GM18909 (cell line): ENCODE measurements around the gene GAS2L2.
"Not testable (repeated sequence)": the region's sequence is repeated elsewhere in the genome, so short reads cannot be mapped to it uniquely, and the experiment has no call there.

ENCODE experiments used
- ATAC-seq: cut with Tn5 transposase; IDR thresholded peaks from one replicate; pipeline ENCODE4 v1.9.1; 2021; ENCODE audit warnings: mild to moderate bottlenecking; ENCODE audit not compliant: unreplicated experiment, poor library complexity

GAS2L2 gene

DNA sequence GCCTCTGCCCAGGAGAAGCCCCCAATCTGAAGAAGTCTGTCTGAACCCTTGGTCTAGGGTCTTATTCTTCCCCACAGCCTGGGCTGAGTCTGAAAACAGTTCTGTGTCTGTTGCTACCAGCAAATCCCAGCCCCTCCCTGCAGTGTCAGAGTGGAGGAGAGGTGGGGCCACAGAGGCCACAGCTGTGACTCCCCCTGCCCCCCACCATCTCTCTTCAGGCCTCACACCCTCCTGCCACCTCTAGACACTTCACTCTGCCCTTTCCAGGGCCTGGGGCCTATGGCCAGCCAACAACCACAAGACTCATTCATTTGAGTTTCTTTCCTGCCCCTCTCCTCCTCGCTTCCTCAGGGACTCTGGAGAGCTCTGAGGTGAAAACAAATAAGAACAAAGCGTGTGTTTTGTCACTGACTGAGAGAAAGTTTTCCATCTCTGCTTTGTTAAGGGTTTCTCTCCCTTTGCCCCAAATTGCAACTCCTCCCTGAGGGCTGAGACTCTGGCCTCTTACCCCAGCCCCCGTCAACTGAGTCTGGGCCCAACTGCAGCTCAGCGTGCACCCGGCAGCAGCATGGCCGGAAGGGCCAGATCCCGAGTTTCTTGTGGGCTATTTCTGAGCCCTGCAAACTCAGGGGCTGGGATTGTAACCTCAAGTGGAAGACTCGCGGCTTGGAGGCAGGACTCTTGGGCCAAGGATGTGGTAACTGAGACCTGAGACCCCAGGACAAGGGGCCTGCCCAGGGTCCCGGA is 20.8 kb upstream of the GAS2L2 start:
- no peak for ATAC-seq

DNA sequence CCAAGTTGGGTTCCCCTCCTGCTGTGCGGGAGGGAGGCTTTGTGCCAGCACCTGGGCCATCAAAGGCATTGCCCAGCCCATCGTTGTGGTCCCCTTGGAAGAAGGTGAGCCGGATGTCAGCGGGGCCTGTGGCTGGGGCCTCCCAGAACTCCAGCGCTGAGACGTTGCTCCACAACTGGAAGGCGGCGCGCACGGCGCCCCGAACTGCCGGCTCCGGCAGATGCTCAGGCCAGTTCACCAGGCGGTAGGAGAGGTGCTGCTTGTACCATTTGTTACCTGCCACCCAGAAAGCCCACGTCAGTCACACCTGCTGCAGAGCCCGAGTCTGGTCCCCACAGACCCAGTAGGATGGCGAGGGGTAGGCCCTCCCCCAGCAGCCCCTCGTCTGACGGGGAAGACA is 20.1 kb upstream of the GAS2L2 start:
- no peak for ATAC-seq

DNA sequence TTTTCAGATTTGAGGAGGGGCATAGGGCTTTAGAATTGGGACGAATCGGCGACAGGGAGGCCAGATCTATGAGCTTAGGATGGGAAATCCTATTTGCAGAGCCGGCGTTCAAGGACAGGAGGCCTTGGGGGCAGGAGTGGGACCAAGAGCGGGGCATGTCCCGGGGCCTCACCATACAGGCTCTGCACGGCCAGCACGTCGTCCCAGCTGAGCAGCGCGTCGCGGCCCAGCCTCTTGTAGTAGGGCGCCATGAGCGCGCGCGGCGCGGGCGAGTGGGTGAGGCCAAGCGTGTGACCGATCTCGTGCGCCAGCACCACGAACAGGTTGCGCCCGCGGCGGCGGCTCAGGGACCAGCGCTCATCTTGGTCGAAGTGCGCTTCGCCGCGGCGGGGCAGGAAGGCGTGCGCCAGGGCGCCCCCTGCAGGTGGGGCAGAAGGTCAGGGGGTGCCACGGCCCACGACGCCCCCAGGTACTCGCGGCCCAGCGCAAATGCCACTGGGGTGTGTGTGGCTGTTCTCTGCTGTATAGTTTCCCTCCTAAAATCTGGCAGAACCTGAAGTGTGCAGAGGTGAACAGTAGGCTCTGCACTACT is 17.0 kb upstream of the GAS2L2 start:
- no peak for ATAC-seq

DNA sequence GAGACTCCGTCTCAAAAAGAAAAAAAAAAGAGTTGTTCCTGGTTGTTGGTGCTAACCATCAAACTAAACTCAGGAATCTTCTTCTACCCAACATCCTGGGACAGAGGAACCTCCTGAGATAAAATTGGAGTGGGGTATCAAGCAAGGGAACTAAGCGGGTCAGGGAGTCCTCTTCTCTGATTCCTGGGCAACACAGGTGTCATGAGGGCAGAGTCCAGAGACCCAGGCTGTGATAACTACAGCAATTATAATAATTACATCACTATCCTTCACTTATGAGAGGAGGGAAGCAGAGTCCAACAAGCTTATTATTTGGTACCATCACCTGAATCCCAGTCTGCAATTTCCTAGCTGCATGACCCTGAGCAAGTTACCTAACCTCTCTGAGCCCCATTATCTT is 15.8 kb upstream of the GAS2L2 start:
- no peak for ATAC-seq

DNA sequence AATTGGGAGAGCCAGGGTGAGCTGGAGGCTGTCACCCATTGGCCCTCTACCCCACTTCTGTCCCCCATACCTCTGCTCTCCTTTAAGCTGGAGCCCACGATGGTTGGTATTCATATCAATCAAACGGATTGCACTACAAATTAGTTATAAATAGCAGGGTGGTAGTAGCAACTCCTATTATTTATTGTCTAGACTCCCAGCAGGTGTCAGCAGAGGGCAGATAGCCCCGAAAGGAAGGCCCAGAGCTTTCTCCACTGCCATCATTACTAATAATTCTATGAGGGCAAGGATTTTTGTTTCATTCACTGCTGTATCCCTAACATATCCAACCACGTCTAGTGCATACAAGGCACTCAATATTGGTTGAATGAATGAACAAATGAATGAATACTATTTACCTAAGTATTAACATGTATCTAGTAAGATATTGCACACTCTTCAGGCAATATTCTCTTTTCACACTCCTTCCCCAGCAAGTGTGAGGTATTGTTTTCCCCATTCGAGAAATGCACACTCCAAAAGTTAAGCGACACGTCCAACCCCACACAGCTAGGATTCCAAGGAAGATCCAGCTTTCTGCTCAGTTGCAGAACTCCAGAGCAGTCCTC is 14.0 kb upstream of the GAS2L2 start:
- ATAC-seq, result no peak

DNA sequence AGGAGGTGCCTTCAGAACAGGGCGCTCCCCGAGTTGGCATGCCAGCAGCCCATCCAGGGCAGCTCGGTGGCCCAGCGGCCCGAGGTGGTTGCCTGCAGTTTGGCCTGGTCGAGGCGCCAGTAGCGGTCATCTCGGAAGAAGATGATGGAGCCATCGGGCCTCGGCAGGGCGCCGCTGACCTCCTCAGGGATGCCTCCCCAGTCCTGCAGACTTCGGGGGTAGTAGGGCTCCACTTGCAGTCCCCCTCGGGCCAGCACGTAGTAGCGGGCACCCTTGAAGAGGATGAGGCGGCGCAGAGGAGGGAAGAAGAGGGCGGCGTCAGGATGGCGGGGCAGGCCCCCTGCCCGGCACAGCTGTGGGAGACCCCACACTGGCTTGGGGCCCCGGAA is 13.4 kb upstream of the GAS2L2 start:
- ATAC-seq, result no peak

DNA sequence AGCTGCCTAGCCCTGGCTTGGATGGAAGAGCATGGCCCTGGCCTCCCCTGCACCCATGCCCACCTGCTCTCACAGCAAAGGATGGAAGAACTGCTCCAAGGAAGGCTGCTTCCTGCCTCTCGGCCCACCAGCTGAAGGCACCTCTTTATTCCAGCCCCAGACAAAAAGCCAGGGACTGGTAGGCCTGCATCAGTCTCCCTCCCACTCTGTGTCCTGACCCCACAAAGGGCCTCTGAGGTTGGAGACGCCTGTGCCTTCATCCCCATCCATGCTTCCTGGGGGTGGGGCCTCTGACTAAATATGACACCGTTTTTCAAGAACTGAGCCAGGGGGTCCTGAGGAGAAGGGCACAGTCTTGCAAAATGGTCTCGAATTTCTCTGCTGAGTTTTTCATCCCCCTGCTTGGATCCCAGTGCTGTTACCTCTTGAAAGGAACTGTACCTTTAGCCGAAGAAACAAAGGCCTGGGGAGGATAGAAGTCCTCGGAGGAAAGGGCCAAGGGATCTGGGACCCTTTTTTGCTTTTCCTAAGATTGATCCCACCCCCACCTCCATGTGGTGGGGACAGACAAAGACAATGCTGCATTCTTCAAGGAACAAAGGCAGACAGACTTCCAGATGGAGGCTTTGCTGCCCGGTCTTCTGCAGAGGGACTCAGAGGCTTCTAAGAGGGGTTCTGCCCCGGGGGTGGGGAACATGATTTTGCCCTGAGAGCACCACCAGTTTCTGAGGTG is 12.9 kb upstream of the GAS2L2 start:
- ATAC-seq, result no peak

DNA sequence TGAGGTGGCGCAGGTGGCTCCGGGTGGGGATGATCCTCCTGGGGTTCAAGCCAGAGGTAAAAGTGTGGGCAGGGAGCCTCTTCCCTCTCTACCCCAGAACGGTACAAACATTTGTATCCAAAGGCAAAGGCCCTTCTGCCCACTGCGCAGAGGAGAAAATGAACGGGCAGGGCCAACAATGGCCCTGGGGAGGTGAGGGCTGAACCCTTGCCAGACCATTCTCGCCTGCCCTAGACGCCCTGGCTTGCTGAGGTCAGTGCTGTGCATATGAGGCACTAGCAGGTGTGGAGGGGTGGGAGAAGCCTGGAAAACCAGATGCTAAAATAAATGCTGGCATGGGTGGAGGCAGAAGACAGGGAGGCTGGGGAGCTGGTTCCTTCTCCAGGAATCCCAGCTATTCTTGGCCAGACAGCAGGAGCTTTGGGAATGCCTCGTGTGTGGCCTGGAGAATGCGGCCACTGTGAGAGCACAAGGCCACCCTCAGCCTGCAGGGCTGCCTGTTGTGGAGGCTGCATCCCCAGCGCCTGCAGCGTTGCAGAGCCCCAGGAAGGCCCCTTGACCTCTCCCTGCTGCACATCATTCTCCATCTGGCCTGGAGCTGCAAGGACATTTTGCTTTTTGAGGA is 12.2 kb upstream of the GAS2L2 start:
- no peak for ATAC-seq

DNA sequence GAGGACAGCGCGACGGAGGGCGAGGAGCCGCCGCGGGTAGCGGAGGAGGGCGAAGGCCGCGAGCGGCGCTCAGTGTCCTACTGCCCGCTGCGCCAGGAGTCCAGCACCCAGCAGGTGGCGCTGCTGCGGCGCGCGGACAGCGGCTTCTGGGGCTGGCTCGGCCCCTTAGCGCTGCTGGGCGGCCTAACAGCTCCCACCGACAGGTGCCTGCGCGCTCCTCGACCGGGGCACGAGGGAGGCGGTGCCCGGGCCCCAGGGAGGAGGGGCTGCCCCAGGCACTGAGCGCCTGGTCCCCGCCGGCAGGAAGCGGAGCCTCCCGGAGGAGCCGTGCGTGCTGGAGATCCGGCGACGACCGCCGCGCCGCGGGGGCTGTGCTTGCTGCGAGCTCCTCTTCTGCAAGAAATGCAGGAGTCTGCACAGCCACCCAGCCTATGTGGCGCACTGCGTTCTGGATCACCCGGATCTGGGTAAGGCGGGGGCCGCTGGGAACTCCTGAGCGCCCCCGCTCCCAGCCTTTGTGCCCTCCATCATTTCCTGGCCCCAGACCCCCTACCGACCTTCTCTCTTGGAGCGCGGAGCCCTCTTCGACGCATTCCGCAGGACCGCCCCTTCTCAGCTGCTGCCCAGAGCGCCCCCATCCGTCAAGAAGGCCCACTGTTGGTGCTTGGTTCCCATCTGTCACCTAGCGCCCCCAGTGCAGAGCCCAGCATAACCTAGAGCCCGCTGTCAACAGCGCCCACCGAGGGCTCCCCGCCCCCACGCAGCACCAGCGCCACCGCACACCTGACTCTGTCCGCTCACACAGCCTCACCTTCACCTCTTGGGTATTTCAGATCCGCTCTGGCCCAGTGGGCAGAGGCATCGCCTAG is 11.3 kb upstream of the GAS2L2 start:
- ATAC-seq, result peak; percentile 88

DNA sequence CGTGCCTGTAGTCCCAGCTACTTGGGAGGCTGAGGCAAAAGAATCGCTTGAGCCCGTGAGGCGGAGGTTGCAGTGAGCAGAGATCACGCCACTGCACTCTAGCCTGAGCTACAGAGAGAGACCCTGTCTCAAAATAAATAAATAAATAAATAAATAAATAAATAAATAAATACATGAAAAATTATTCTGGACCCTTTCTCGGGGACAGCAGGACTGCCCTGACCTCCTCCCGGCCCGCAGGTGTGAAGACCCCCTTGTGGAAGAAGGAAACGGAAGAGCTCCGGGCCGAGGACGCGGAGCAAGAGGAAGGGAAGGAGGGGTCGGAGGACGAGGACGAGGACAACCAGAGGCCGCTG is 10.7 kb upstream of the GAS2L2 start:
- ATAC-seq, result no peak

DNA sequence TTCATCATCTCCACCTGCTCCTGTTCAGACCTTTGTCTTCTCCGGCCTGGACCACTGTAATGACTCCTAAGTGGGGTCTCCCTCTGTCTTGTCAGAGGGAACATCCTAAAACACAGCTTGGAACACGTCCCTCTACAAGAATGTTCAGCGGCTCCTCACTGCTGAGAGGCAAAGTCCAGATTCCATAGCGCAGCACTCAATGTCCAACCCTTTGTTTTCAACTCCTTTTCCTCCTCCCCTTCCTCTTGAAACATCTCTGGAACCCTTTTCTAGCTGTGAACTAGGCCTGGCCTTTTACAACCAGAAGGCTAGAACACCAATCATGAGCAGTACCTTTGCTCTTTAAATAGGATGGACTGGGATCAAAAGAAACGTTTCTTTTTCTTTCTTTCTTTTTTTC is 8.6 kb upstream of the GAS2L2 start:
- no peak for ATAC-seq

DNA sequence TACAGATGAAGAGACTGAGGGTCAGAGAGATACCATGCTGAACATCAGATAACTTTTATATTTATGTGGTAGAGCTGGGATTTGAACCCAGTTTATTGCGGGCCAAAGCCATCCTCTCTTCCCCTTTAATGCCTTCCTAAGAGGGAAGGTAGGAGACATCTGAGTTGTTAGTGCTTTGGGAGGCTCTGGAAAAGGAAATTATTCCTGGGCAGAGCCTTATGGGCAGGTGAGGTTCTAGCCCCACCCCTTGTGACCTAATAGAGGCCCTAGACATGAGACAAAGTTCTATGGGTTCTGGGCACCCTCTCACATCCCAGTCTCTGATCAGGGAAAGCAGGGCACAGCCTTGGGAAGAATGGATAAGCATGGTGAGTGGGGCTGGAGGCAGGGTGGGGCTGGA is 7.5 kb upstream of the GAS2L2 start, which contains the start of gene C17orf50:
TSS of gene C17orf50 (plus strand) at position 301 of the 400 bp plus-strand sequence. CDS start at position 356, 55 bp downstream.
- ATAC-seq, result no peak

DNA sequence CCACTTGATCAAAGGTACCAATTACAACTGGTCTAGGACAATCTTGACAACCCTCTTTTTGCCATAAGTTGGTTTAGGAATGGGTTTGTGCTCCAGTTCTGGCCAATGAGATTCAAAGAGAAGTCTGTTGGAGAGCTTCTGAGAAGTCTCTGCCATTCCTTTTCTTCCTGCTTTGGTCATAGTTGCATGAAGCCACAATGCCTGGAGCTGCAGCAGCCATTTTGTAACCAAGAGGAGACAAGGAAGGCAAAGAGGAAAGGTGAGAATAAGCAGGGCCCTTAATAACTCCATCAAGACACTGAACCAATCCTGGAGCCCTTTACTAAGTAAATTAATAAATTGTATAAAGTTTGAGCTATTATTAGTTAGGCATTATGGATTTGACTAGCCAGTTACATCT is 4.2 kb upstream of the GAS2L2 start:
- ATAC-seq, result no peak

DNA sequence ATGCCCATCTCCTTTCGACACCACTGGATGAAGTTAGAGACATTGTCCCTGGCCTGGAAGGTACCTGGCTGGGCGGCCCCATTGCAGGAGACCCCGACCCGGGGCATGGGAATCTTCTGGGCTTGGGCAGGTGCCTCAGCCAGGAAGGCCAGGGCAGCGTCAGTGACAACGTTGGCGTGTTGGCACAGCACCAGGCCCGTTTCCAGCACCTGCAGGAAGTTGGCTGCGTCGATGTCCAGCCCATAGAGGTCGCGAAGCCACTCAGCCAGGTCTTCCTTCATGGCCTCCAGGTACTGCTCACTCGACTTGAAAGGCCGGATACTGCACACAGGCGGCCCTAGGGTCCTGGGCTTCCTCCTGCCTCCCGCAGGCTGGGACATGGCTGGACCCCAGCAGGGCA is 568 bp downstream of the GAS2L2 start:
- no peak for ATAC-seq

DNA sequence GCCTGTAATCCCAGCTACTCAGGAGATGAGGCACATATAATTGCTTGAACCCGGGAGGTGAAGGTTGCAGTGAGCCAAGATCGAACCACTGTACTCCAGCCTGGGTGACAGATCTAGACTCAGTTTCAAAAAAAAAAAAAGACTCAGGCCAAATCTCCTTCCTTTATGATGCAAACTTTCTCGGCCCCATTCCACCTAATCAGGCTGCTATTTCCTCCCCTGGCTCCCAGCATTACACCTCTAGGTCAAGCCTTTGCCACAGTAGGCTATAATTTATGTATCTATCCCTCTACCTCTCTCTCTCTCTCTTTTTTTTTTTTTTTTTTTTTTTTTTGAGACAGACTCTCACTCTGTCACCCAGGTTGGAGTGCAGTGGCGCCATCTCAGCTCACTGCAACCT is 1.5 kb downstream of the GAS2L2 start:
- not testable (repeated sequence) for ATAC-seq

DNA sequence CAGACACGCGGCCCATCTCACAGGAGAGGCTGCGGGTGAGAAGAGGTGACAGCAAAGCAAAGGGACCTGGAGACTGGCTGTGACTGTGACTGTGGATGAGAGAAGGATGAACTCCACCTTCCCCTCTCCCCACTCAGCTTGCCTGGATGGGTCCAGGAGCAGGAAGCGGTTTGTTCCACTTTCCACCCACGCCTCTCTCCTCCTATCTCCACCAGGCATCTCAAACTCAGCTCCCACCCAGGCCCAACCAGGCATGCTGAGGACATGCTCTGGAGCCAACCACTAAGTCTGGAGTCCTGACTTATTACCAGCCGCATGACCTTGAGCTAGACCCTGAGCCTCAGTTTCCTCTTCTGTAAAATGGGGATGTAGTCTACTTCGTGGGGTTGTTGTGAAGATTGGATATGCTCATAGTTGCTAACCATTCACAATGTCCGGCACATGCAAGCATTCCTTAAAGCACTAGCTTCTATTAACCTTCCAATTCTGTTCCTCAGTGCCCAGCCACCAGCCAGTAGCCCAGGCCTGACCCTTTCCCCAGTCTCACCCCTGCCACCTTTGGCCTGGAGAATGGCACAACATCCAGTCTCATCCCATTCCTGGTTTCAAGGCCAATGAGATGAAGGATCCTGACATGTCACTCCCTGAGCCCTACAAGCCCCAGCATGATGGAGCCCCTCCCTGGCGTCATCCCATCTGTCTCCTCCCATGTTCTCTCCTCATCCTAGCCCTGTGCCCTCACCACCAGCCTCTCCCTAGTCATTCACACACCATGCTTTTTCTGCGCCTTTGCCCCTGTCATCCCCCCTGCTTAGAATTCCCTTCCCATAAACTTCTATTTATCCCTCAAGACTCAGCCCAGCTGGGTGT is 2.3 kb downstream of the GAS2L2 start:
- no peak for ATAC-seq

DNA sequence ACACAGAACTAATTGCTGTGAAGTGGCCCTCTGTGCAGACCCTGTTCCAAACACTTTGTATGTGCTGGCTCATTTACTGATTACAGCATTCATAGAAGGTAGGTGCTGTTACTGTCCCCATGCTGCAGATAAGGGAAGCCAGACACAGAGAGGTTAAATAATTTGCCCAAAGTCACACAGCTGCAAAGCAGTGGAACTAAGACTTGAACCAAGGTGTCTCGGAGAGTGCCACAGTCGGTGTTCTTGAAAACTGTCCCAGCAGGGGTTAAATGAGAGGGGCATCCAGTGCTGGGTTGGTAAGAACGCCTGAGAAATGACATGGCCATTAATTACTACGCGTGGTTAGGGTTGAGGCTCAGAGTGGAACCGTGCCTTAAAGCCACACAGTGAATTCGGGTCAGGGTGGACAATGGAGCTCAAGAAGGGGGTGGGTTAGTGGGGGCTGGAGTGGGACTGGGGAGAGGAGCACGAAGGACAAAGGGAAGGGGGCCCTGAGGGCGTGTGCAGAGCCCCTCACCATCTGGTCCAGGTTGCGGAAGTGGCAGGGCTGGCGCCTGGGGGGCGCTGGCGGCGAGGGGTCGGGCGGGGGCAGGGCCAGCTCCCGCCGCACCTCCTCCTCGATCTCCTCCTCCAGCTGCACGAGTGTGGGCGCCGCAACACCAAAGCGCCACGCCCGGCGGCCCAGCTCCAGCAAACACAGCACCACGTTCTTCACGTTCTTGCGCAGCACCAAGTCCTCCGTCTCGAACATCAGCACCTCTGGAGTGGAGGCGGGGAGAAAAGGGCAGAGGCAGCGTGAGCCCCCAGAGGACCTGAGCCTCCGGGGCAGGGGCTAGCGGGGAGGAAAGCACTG is 3.3 kb downstream of the GAS2L2 start:
- no peak for ATAC-seq

DNA sequence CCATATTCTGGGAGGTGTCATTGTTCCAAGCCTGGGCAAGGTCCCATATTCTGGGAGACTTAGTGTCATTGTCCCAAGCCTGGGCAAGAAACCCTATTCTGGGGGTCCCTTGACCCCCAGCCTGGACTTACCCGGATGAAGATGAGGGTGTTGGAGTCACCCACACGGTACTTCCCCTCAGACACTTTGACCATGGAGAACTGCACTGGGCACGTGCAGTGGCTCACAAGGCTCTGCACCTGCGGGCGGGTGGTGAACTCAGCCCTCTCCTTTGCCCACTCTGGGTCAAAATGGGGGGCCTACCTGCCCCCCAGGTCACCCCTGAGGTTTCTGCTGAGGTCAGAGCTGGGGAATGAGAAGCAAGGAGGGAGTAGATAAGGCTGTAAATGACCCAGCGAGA is 4.1 kb downstream of the GAS2L2 start:
- no peak for ATAC-seq
